ENCODE results near the gene IQSEC2.

The IQSEC2 gene

GRCh38 chrX:53262918-53263394 lies 18.4 kb downstream of the IQSEC2 start:
- Mint-ChIP-seq H3K4me1 (ENCODE audit: low read depth) (peaks cover 39% of the 10 kb centered on the region), H3K27ac (peak overlapping the region; percentile 67), H3K4me3 (no peak overlapping the region), H3K9me3 (no peaks in the 10 kb centered on the region), H3K36me3 (ENCODE audit: low read depth) (no peaks in the 10 kb centered on the region), H3K27me3 (no peaks in the 10 kb centered on the region)

- H3K4me3 Mint-ChIP-seq = peak overlapping the region; percentile 12
- H3K27me3 Mint-ChIP-seq = no peaks in the 10 kb centered on the region
- peaks cover 39% of the 10 kb centered on the region for H3K4me1 Mint-ChIP-seq (ENCODE audit: low read depth)
- H3K36me3 Mint-ChIP-seq (ENCODE audit: low read depth) = no peaks in the 10 kb centered on the region
- no peaks in the 10 kb centered on the region for H3K9me3 Mint-ChIP-seq
- peak overlapping the region; percentile 67 for H3K27ac Mint-ChIP-seq
Measured at GRCh38 chrX:53262189-53262917, 19.0 kb downstream of the IQSEC2 start.

- Mint-ChIP-seq H3K9me3 (no peaks in the 10 kb centered on the region), H3K4me1 (ENCODE audit: low read depth) (peaks cover 39% of the 10 kb centered on the region), H3K27me3 (no peaks in the 10 kb centered on the region), H3K4me3 (no peak overlapping the region), H3K27ac (no peak overlapping the region), H3K36me3 (ENCODE audit: low read depth) (no peaks in the 10 kb centered on the region)
Measured at GRCh38 chrX:53261355-53261972, 19.9 kb downstream of the IQSEC2 start.

- Mint-ChIP-seq H3K36me3 (ENCODE audit: low read depth) (no peaks in the 10 kb centered on the region), H3K27ac (no peak overlapping the region), H3K4me3 (no peak overlapping the region), H3K27me3 (no peaks in the 10 kb centered on the region), H3K4me1 (ENCODE audit: low read depth) (peaks cover 39% of the 10 kb centered on the region), H3K9me3 (no peaks in the 10 kb centered on the region)
Measured at GRCh38 chrX:53260836-53261235, 20.5 kb downstream of the IQSEC2 start.

- Mint-ChIP-seq H3K36me3 (ENCODE audit: low read depth) (no peaks in the 10 kb centered on the region), H3K4me3 (no peak overlapping the region), H3K27me3 (no peaks in the 10 kb centered on the region), H3K27ac (no peak overlapping the region), H3K9me3 (no peaks in the 10 kb centered on the region), H3K4me1 (ENCODE audit: low read depth) (peaks cover 16% of the 10 kb centered on the region)
Measured at GRCh38 chrX:53257670-53258423, 23.5 kb downstream of the IQSEC2 start.

- Mint-ChIP-seq H3K27me3 (no peaks in the 10 kb centered on the region), H3K27ac (no peak overlapping the region), H3K4me1 (ENCODE audit: low read depth) (peaks cover 10% of the 10 kb centered on the region), H3K4me3 (no peak overlapping the region), H3K9me3 (no peaks in the 10 kb centered on the region), H3K36me3 (ENCODE audit: low read depth) (no peaks in the 10 kb centered on the region)
Measured at GRCh38 chrX:53257166-53257565, 24.2 kb downstream of the IQSEC2 start.

GRCh38 chrX:53256446-53257041 lies 24.8 kb downstream of the IQSEC2 start:
- Mint-ChIP-seq H3K27me3 (no peaks in the 10 kb centered on the region), H3K36me3 (ENCODE audit: low read depth) (no peaks in the 10 kb centered on the region), H3K9me3 (no peaks in the 10 kb centered on the region), H3K4me1 (ENCODE audit: low read depth) (peaks cover 3% of the 10 kb centered on the region), H3K4me3 (no peak overlapping the region), H3K27ac (no peak overlapping the region)

GRCh38 chrX:53255738-53256191 lies 25.6 kb downstream of the IQSEC2 start:
- no peaks in the 10 kb centered on the region for H3K9me3 Mint-ChIP-seq
- H3K27ac Mint-ChIP-seq = no peak overlapping the region
- no peaks in the 10 kb centered on the region for H3K4me1 Mint-ChIP-seq (ENCODE audit: low read depth)
- H3K4me3 Mint-ChIP-seq = no peak overlapping the region
- no peaks in the 10 kb centered on the region for H3K36me3 Mint-ChIP-seq (ENCODE audit: low read depth)
- no peaks in the 10 kb centered on the region for H3K27me3 Mint-ChIP-seq

GRCh38 chrX:53254570-53255461 lies 26.6 kb downstream of the IQSEC2 start:
- Mint-ChIP-seq H3K27me3 (no peaks in the 10 kb centered on the region), H3K36me3 (ENCODE audit: low read depth) (no peaks in the 10 kb centered on the region), H3K4me3 (no peak overlapping the region), H3K4me1 (ENCODE audit: low read depth) (no peaks in the 10 kb centered on the region), H3K27ac (no peak overlapping the region), H3K9me3 (no peaks in the 10 kb centered on the region)

- Mint-ChIP-seq H3K4me1 (ENCODE audit: low read depth) (no peaks in the 10 kb centered on the region), H3K4me3 (no peak overlapping the region), H3K36me3 (ENCODE audit: low read depth) (no peaks in the 10 kb centered on the region), H3K27me3 (no peaks in the 10 kb centered on the region), H3K9me3 (no peaks in the 10 kb centered on the region), H3K27ac (no peak overlapping the region)
Measured at GRCh38 chrX:53253293-53254020, 27.9 kb downstream of the IQSEC2 start.

- no peaks in the 10 kb centered on the region for H3K27me3 Mint-ChIP-seq
- H3K9me3 Mint-ChIP-seq = no peaks in the 10 kb centered on the region
- no peaks in the 10 kb centered on the region for H3K4me1 Mint-ChIP-seq (ENCODE audit: low read depth)
- H3K36me3 Mint-ChIP-seq (ENCODE audit: low read depth) = no peaks in the 10 kb centered on the region
- H3K4me3 Mint-ChIP-seq = no peak overlapping the region
- no peak overlapping the region for H3K27ac Mint-ChIP-seq
Measured at GRCh38 chrX:53251307-53251706, 30.1 kb downstream of the IQSEC2 start.

GRCh38 chrX:53250556-53250955 lies 30.8 kb downstream of the IQSEC2 start:
- H3K27me3 Mint-ChIP-seq = no peaks in the 10 kb centered on the region
- no peaks in the 10 kb centered on the region for H3K9me3 Mint-ChIP-seq
- no peak overlapping the region for H3K4me3 Mint-ChIP-seq
- no peaks in the 10 kb centered on the region for H3K4me1 Mint-ChIP-seq (ENCODE audit: low read depth)
- H3K36me3 Mint-ChIP-seq (ENCODE audit: low read depth) = no peaks in the 10 kb centered on the region
- no peak overlapping the region for H3K27ac Mint-ChIP-seq

- Mint-ChIP-seq H3K36me3 (ENCODE audit: low read depth) (no peaks in the 10 kb centered on the region), H3K27me3 (no peaks in the 10 kb centered on the region), H3K4me1 (ENCODE audit: low read depth) (no peaks in the 10 kb centered on the region), H3K27ac (no peak overlapping the region), H3K9me3 (no peaks in the 10 kb centered on the region), H3K4me3 (no peak overlapping the region)
Measured at GRCh38 chrX:53249408-53250042, 31.9 kb downstream of the IQSEC2 start.

All from stimulated activated naive CD8-positive, alpha-beta T cell treated with anti-CD3 and anti-CD28 coated beads, Interleukin-15, Interleukin-2, amounts not matched to agents 100 ng/mL and 50 ng/mL, for 24 hours (primary cell).